ENCODE data around the gene PLXNA1.

Gene PLXNA1

GRCh38 chr3:126967386-126967785 lies 15.5 kb upstream of the PLXNA1 start:
- DNase-seq (ENCODE audit: low spot score) (no peak), FAIRE-seq (no peak)

GRCh38 chr3:126968391-126969390 lies 14.2 kb upstream of the PLXNA1 start:
- FAIRE-seq (no peak), DNase-seq (ENCODE audit: low spot score) (no peak)

DNA sequence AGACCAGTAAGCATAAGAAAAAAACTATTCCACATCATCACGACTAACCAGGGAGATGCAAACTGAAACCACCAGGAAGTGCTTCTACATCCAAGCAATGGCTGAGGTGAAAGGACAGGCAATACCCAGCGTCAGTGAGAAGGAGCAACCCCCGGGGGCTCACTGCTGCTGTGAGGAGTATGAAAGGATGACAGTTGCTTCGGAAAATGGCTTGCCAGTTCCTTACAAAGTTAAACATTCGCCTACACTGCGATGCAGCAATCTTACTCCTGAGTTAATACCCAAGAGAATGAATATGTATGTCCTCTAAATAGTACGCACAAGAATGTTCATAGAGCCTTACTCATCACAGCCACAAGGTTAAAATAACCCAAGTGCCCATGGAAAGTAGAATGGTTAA lies 13.3 kb upstream of the PLXNA1 start:
- DNase-seq (ENCODE audit: low spot score) = no peak
- no peak for FAIRE-seq

DNA sequence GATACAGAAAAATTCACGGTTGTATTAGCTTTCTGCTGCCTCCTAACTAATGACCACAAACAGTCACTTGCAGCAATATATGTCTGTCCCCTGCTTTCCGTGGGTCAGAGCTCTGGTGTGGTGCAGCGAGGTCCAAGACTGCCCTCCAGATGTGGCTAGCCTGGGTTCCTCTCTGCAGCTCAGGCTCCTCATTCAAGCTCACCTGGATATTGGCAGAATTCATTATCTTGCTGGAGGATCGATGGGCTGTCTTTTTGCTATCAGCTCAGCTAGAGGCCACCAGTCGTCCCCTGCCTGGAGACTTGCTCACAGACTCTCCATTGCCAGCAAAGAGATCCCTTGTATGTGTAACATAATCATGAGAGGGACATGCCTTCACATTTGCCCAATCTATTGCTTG lies 12.8 kb upstream of the PLXNA1 start:
- FAIRE-seq = no peak
- DNase-seq (ENCODE audit: low spot score) = no peak

GRCh38 chr3:126970921-126971320 lies 12.0 kb upstream of the PLXNA1 start:
- no peak for FAIRE-seq
- DNase-seq (ENCODE audit: low spot score) = no peak

- no peak for FAIRE-seq
- DNase-seq (ENCODE audit: low spot score) = no peak
Observed at GRCh38 chr3:126971891-126972351, 11.0 kb upstream of the PLXNA1 start.

DNA sequence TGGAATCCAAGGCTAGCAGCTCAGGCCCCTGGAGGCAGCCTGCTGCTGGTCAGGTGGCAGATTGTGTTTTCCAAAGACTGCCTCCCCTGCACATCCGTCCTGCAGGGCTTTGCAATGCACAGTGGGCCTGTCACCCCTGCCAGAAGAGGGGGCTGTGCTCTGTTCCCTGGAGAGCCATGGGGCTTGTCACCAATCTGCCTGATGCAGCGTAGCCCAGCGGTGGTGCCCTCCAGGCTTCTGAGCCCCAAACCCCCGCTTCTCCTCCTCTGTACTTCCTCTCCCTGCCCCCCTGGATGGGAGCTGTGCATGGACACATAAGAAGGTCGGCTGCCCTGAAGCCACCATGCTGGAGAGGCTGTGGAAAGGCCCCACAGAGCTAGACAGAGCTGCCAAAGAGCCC lies 10.0 kb upstream of the PLXNA1 start:
- no peak for DNase-seq (ENCODE audit: low spot score)
- no peak for FAIRE-seq

DNA sequence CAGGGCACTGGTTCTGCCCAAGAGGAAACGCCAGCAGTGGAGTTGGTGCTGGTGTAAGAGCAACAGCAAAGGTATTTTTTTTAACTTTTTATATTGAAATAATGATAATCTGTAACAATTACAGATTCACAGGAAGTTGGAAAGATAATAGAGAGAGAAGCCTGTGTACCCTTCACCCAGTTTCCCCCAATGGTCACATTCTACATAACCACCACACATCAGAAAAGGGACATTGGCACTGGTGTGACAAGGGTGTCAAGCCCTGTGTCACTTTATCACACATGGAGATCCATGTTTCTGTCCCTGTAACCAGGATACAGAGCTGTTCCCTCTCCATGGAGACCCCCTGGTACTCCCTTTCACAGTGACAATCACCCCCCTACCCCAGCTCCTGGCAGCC lies 9.1 kb upstream of the PLXNA1 start:
- no peak for FAIRE-seq

GRCh38 chr3:126974756-126975155 lies 8.2 kb upstream of the PLXNA1 start:
- no peak for FAIRE-seq
- no peak for DNase-seq (ENCODE audit: low spot score)

More for the DNA sequence above, 9.1 kb upstream of the PLXNA1 start:
- no peak for DNase-seq (ENCODE audit: low spot score)

DNA sequence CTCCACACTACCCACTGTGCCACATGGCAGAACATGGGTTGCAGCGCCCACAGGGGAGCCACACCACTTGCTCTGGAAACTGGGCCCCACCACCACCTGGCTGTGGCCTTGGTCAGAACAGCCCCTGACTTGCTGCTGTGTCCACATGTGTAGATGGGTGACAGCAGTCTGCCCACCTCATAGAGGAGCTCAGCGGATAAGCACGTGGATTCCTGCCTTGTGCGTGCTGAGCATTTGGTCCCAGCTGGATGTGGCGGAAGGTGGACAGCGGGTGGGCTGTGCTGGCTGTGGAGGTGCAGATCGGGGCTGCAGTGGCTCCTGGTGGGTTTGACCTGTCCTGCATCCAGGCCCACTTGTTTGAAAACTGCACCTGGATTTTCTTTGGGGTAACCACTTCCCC lies 6.0 kb upstream of the PLXNA1 start:
- FAIRE-seq (no peak), DNase-seq (ENCODE audit: low spot score) (no peak)

DNA sequence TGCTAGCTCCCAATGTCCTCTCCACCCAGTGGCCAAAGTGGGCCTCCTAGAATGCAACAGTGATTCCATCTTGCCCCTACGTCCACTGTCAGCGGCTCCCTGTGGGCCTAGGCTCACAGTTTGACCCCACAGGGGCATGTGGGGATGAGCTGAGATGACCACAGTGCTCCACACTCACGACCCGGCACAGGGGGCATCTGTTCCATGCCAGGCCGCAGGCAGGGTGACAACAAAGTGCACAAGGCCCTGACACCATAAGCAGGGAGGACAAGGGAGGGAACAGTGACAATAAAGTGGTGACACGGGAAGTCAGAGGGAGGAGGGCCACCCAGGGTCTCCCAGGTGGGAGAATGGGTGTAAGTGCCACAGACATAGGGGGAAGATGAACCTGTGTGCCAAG lies 5.1 kb upstream of the PLXNA1 start:
- DNase-seq (ENCODE audit: low spot score) (no peak), FAIRE-seq (no peak)

- FAIRE-seq = no peak
- no peak for DNase-seq (ENCODE audit: low spot score)
Observed at GRCh38 chr3:126978291-126978690, 4.6 kb upstream of the PLXNA1 start.

GRCh38 chr3:126979046-126979628 lies 3.8 kb upstream of the PLXNA1 start:
- DNase-seq (ENCODE audit: low spot score) (no peak), FAIRE-seq (no peak)

- DNase-seq (ENCODE audit: low spot score) = no peak
- FAIRE-seq = no peak
Observed at GRCh38 chr3:126980266-126980811, 2.6 kb upstream of the PLXNA1 start.

- DNase-seq (ENCODE audit: low spot score) (no peak), FAIRE-seq (no peak)
Observed at GRCh38 chr3:126982126-126982470, 817 bp upstream of the PLXNA1 start.

DNA sequence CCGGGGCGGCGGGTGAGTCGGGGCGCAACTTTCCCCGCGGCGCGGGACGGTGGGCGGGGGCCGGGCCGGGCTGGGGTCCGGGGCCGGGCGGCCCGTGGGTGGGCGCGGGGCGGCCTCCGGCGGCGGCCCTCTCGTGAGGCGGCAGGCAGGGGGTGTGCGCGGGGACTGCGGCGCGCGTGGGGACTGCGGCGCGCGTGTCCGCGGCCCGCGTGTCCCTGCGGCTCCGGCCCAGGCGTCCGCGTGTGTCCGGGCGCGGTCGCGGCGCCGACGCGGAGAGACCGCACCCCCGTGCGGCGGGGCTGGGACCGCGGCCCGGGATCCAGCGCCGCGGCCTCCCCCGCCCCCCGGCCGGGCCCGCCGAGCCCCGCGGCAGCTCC lies 349 bp downstream of the PLXNA1 start:
- FAIRE-seq (no peak), DNase-seq (ENCODE audit: low spot score) (no peak)

DNA sequence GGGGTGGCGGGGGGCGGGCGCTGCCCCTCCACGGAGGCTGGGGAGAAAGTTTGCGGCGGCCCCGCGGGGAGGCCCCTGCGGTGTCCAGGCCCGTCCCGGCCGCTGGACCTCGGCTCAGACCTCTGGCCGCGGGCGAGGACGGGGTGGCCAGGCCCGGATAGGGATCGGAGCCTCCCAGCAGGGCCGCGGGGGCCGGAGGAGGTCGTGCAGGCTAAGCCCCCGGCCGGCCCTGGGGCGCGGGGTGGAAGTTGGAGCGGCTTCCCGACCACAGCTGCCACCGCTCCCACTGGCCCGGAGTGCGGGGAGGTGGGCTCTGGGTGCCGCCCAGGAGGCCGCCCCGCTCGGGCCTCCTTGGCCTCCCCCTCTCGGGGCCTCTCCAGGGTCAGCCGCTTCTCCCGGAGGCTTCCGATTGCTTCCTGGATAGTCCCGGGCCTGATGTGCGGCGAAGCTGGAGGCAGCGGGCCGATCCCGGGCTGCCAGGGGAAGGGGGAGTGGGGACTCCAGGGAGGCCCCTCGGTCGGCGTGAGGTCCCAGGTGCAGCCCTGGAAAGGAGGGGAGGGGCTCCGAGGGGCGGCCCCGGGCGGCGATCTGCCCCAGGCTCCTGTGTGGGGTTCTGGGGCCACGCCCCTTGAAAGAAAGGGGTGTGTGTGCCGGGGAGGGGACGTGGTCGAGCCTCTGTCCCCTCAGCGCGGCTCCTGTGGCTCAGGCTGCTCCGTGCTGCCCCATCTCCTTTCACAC lies 907 bp downstream of the PLXNA1 start:
- FAIRE-seq (no peak), DNase-seq (ENCODE audit: low spot score) (no peak)

DNA sequence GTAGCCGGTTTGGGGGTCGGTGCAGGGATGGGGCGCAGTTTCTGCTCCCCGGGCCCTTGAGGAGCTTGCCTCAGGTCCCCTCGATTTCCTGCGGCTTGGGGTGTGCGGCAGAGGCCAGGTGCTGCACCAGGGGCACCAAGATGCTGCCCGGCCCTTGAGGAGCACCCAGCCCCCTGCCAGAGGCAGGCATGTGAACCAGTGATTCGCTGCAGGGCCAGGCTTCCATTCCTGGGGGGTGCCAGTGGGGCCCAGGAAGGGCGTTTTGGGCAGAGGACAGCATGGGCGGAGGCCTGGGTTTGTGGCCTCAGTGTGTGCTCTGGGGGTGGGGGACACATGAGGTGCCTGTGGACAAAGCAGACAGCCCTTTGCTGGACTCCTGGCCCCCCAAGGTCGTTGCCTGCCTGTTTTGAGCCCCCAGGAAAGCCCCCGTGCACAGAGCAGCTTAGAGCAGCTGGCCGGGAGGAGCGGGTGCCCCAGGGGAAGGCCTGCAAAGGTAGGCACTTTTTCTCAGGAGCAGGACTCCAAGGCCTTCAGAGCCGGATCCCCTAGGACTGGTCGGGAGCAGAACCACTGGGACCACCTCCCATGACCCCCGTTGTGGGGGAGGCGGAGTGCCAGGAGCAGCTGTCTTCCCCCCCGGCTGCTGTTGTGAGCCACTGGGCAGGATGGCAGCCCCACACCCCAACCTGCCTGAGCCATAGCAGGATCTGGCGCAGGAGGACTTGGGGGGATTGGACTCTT lies 1.6 kb downstream of the PLXNA1 start:
- FAIRE-seq = no peak
- no peak for DNase-seq (ENCODE audit: low spot score)

GRCh38 chr3:126985132-126985985 lies 2.4 kb downstream of the PLXNA1 start:
- FAIRE-seq (no peak), DNase-seq (ENCODE audit: low spot score) (no peak)

DNA sequence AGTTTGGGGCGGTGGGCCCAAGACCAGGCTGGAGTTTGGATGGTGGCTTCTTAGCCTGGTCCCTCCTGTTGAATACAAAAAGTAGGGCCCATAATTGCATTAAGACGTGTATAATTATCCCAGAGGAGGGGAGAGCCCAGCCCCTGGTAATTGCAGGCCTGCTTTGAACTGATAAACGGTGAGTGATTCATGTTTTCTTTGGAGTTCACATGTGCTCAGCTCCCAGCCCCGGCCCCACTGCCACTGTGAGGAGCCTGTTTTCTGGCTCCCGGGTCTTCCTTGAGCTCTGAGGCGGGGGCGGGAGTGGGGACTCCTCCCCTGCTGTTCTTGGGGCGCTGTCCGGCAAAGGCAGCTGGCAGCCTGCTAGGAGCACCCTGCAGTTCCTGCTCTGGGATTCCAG lies 3.1 kb downstream of the PLXNA1 start:
- DNase-seq (ENCODE audit: low spot score) = no peak
- no peak for FAIRE-seq
